ENCODE results near the gene TEK.

Gene TEK

GRCh38 chr9:27124151-27124550 lies 15.1 kb downstream of the TEK start:
- DNase-seq (ENCODE audit: low spot score) = no peak

- DNase-seq (ENCODE audit: low spot score) = peak; percentile 6
These were observed 16.0 kb downstream of the TEK start for GRCh38 chr9:27125030-27125429.

- no peak for DNase-seq (ENCODE audit: low spot score)
These were observed 16.9 kb downstream of the TEK start for GRCh38 chr9:27125936-27126335.

- DNase-seq (ENCODE audit: low spot score) = no peak
These were observed 17.6 kb downstream of the TEK start for GRCh38 chr9:27126670-27127069.

GRCh38 chr9:27129221-27129620 lies 20.2 kb downstream of the TEK start:
- no peak for DNase-seq (ENCODE audit: low spot score)

GRCh38 chr9:27131731-27132130 lies 22.7 kb downstream of the TEK start:
- DNase-seq (ENCODE audit: low spot score) = no peak

- no peak for DNase-seq (ENCODE audit: low spot score)
These were observed 24.8 kb downstream of the TEK start for GRCh38 chr9:27133817-27134216.

GRCh38 chr9:27142299-27142930 lies 33.4 kb downstream of the TEK start:
- DNase-seq (ENCODE audit: low spot score) = no peak

GRCh38 chr9:27145143-27145542 lies 36.1 kb downstream of the TEK start:
- DNase-seq (ENCODE audit: low spot score) = no peak

- no peak for DNase-seq (ENCODE audit: low spot score)
These were observed 40.6 kb downstream of the TEK start for GRCh38 chr9:27149651-27150050.

GRCh38 chr9:27150746-27151406 lies 41.9 kb downstream of the TEK start:
- no peak for DNase-seq (ENCODE audit: low spot score)

GRCh38 chr9:27151693-27152404 lies 42.8 kb downstream of the TEK start:
- peak; percentile 13 for DNase-seq (ENCODE audit: low spot score)

- DNase-seq (ENCODE audit: low spot score) = no peak
These were observed 43.3 kb downstream of the TEK start for GRCh38 chr9:27152405-27152718.

- peak; percentile 6 for DNase-seq (ENCODE audit: low spot score)
These were observed 45.9 kb downstream of the TEK start for GRCh38 chr9:27154908-27155307.

GRCh38 chr9:27157097-27157496 lies 48.1 kb downstream of the TEK start:
- no peak for DNase-seq (ENCODE audit: low spot score)

GRCh38 chr9:27157736-27158135 lies 48.7 kb downstream of the TEK start:
- no peak for DNase-seq (ENCODE audit: low spot score)

- DNase-seq (ENCODE audit: low spot score) = no peak
These were observed 51.6 kb downstream of the TEK start for GRCh38 chr9:27160636-27161035.

- no peak for DNase-seq (ENCODE audit: low spot score)
These were observed 53.0 kb downstream of the TEK start for GRCh38 chr9:27162045-27162444.

GRCh38 chr9:27165068-27165467 lies 56.0 kb downstream of the TEK start:
- DNase-seq (ENCODE audit: low spot score) = no peak

GRCh38 chr9:27165670-27166069 lies 56.6 kb downstream of the TEK start:
- DNase-seq (ENCODE audit: low spot score) = no peak

- DNase-seq (ENCODE audit: low spot score) = no peak
These were observed 59.5 kb downstream of the TEK start for GRCh38 chr9:27168496-27168895.

GRCh38 chr9:27168951-27169350 lies 59.9 kb downstream of the TEK start:
- no peak for DNase-seq (ENCODE audit: low spot score)

- DNase-seq (ENCODE audit: low spot score) = no peak
These were observed 67.9 kb downstream of the TEK start for GRCh38 chr9:27176971-27177370.
